Measurements from ENCODE around the gene CXCL12.

The CXCL12 gene

GRCh38 chr10:44361109-44361508 is 23.8 kb downstream of the CXCL12 start:
- DNase-seq, result no peak

- DNase-seq, result no peak
These were observed 26.7 kb downstream of the CXCL12 start for GRCh38 chr10:44358080-44358771.

GRCh38 chr10:44357023-44357540 is 27.8 kb downstream of the CXCL12 start:
- no peak for DNase-seq

- no peak for DNase-seq
These were observed 28.5 kb downstream of the CXCL12 start for GRCh38 chr10:44356139-44357022.

- no peak for DNase-seq
These were observed 29.3 kb downstream of the CXCL12 start for GRCh38 chr10:44355630-44356029.

GRCh38 chr10:44354771-44355170 is 30.1 kb downstream of the CXCL12 start:
- DNase-seq, result no peak

GRCh38 chr10:44353721-44354120 is 31.2 kb downstream of the CXCL12 start:
- DNase-seq, result no peak

GRCh38 chr10:44353128-44353390 is 31.8 kb downstream of the CXCL12 start:
- DNase-seq, result no peak

GRCh38 chr10:44352316-44353127 is 32.4 kb downstream of the CXCL12 start:
- no peak for DNase-seq

- no peak for DNase-seq
These were observed 36.4 kb downstream of the CXCL12 start for GRCh38 chr10:44348496-44348895.

- DNase-seq, result no peak
These were observed 37.1 kb downstream of the CXCL12 start for GRCh38 chr10:44347609-44348400.

GRCh38 chr10:44344727-44345126 is 40.2 kb downstream of the CXCL12 start:
- no peak for DNase-seq

GRCh38 chr10:44343843-44344242 is 41.1 kb downstream of the CXCL12 start:
- DNase-seq, result no peak

- no peak for DNase-seq
These were observed 43.0 kb downstream of the CXCL12 start for GRCh38 chr10:44341886-44342285.

- DNase-seq, result no peak
These were observed 44.3 kb downstream of the CXCL12 start for GRCh38 chr10:44340557-44340956.

GRCh38 chr10:44339218-44339617 is 45.7 kb downstream of the CXCL12 start:
- no peak for DNase-seq

- no peak for DNase-seq
These were observed 47.8 kb downstream of the CXCL12 start for GRCh38 chr10:44337081-44337480.

- DNase-seq, result no peak
These were observed 49.4 kb downstream of the CXCL12 start for GRCh38 chr10:44335330-44336021.

GRCh38 chr10:44334621-44335184 is 50.2 kb downstream of the CXCL12 start:
- DNase-seq, result no peak

- no peak for DNase-seq
These were observed 50.8 kb downstream of the CXCL12 start for GRCh38 chr10:44334091-44334490.

- no peak for DNase-seq
These were observed 51.4 kb downstream of the CXCL12 start for GRCh38 chr10:44333511-44333910.

GRCh38 chr10:44332465-44332864 is 52.4 kb downstream of the CXCL12 start:
- DNase-seq, result no peak

Data from activated CD4-positive, CD25-positive, alpha-beta regulatory T cell (primary cell).